ENCODE data around the gene GRK5.

- TF ChIP-seq CTCF (IDR thresholded peaks at IDR 0.05) (no peak), SIN3A (IDR thresholded peaks at IDR 0.05; ENCODE audit: borderline replicate concordance, insufficient read depth, low read depth, low read length) (no peak), REST (IDR thresholded peaks at IDR 0.05; ENCODE audit: insufficient read depth in 1 of 2, low read depth in 2 of 2, low read length in 1 of 2) (no peak), TCF7L2 (IDR thresholded peaks at IDR 0.05; ENCODE audit: low read depth, low read length) (no peak), POLR2AphosphoS5 (IDR thresholded peaks at IDR 0.05; ENCODE audit: low read depth, low read length) (no peak)
Measured at GRCh38 chr10:119327096-119327745, 119.8 kb downstream of the GRK5 start.

Measured in Panc1 (cell line).